Left ventricle myocardium superior (tissue), 1 donor: Measurements from ENCODE around the gene ABHD15. TPM values are rescaled to one million over a fixed set of nuclear protein-coding genes. Genes with fewer than 3 reads are reported as not detected.
A peak's percentile ranks its signal among the peaks of the same experiment; 100 is the strongest.

Source experiments
- ATAC-seq: fragments of 200-7000 bp; cut with Tn5 transposase; one replicate; pipeline ENCODE4 v1.9.1; 2020; ENCODE audit warnings: mild to moderate bottlenecking, moderate library complexity
- DNase-seq: peaks from one replicate; pipeline ENCODE4 v3.0.0-alpha.2; 2020
- intact Hi-C: fragments of 100-400 bp; cut with micrococcal nuclease; formaldehyde crosslinking; loops from one replicate; pipeline ENCODE4 v1.11.0; 2022
- long read RNA-seq: library from polyadenylated mRNA; unstranded; transcript quantifications from one replicate; pipeline ENCODE4 v2.0.0, GENCODE V29; 2021
- total RNA-seq: library from RNA; stranded (reverse); fragmentation: NEBNext Ultra II Directional; extraction: Animal tissue kit (Norgen Biotek cat#: 25700); gene quantifications from one replicate; pipeline ENCODE4 v1.2.1, GENCODE V29; 2021
- donor health status: DM: no; HTN: yes; CAD: no; lungs with severe emphysema.

Gene ABHD15
- total RNA-seq: 6.4 TPM
- long read RNA-seq, transcript ABHD15-201 (2 exons, 3,592 nt): major isoform, 11 of 17 reads
- long read RNA-seq, partial matches to known transcripts: 0 of 17 reads
- long read RNA-seq, other reads (novel, unspliced or antisense): 6 of 17 reads

- peak; percentile 86 for DNase-seq
- ATAC-seq: peak; percentile 57
- intact Hi-C loops: no loop called here
Observed at GRCh38 chr17:29566473-29567303, at the start of gene ABHD15. Gene ABHD15 (minus strand): TSS chr17:29567037. CDS start chr17:29566966, 71 bp downstream.

- peak; percentile 92 for DNase-seq
- intact Hi-C loops: no loop called here
- peak; percentile 60 for ATAC-seq
Observed at GRCh38 chr17:29615492-29616299, 48.9 kb upstream of the ABHD15 start.

- intact Hi-C loops: no loop called here
- DNase-seq (peak; percentile 52), ATAC-seq (no peak)
Observed at GRCh38 chr17:29615048-29615385, 48.2 kb upstream of the ABHD15 start.

GRCh38 chr17:29614349-29615047 is 47.7 kb upstream of the ABHD15 start:
- intact Hi-C loops: no loop called here
- ATAC-seq: no peak
- DNase-seq: peak; percentile 31

GRCh38 chr17:29613856-29614255 is 47.0 kb upstream of the ABHD15 start:
- intact Hi-C loops: no loop called here
- no peak for ATAC-seq
- DNase-seq: no peak

GRCh38 chr17:29613352-29613837 is 46.6 kb upstream of the ABHD15 start:
- peak; percentile 80 for ATAC-seq
- DNase-seq: peak; percentile 99
- intact Hi-C loops: no loop called here

GRCh38 chr17:29612404-29613280 is 45.8 kb upstream of the ABHD15 start:
- intact Hi-C loops: no loop called here

GRCh38 chr17:29612094-29612403 is 45.2 kb upstream of the ABHD15 start:
- ATAC-seq: no peak
- no peak for DNase-seq
- intact Hi-C loops: no loop called here

More at GRCh38 chr17:29612404-29613280, 45.8 kb upstream of the ABHD15 start:
- ATAC-seq (no peak), DNase-seq (peak; percentile 43)

- ATAC-seq (no peak), DNase-seq (no peak)
- intact Hi-C loops: no loop called here
Observed at GRCh38 chr17:29611351-29612093, 44.7 kb upstream of the ABHD15 start.

- intact Hi-C loops: no loop called here
- ATAC-seq: no peak
- DNase-seq: no peak
Observed at GRCh38 chr17:29610395-29610794, 43.6 kb upstream of the ABHD15 start.

- DNase-seq (no peak), ATAC-seq (no peak)
- intact Hi-C loops: no loop called here
Observed at GRCh38 chr17:29608986-29609385, 42.1 kb upstream of the ABHD15 start.

- DNase-seq (no peak), ATAC-seq (no peak)
- intact Hi-C loops: no loop called here
Observed at GRCh38 chr17:29607557-29608195, 40.8 kb upstream of the ABHD15 start.

GRCh38 chr17:29603109-29603674 is 36.4 kb upstream of the ABHD15 start:
- ATAC-seq (peak; percentile 29), DNase-seq (peak; percentile 40)
- intact Hi-C loops: no loop called here

GRCh38 chr17:29597361-29598172 is 30.7 kb upstream of the ABHD15 start:
- intact Hi-C loops: no loop called here
- no peak for DNase-seq
- no peak for ATAC-seq

- peak; percentile 17 for ATAC-seq
- intact Hi-C loops: no loop called here
- peak; percentile 54 for DNase-seq
Observed at GRCh38 chr17:29596811-29597210, 30.0 kb upstream of the ABHD15 start.
